OCI-LY1 (cell line): ENCODE results near the gene ZNF385D.

Source experiments
- EZH2 ChIP-seq: fragments of 200-600 bp; sonication (generic), shearing (Covaris generic); IDR thresholded peaks from 2 replicates; pipeline ENCODE4 v1.8.0; 2017; ENCODE audit warnings: borderline replicate concordance, mixed run types, mild to moderate bottlenecking, antibody characterized with exemption, low read length, moderate library complexity, mixed read lengths
- TF ChIP-seq, protein P1 (sequence below): fragments of 200-600 bp; sonication (generic), shearing (Covaris generic); IDR thresholded peaks from 2 replicates; pipeline ENCODE4 v1.5.1; 2017; ENCODE audit warnings: mild to moderate bottlenecking, antibody characterized with exemption, low read length, moderate library complexity, mixed read lengths

DNA sequence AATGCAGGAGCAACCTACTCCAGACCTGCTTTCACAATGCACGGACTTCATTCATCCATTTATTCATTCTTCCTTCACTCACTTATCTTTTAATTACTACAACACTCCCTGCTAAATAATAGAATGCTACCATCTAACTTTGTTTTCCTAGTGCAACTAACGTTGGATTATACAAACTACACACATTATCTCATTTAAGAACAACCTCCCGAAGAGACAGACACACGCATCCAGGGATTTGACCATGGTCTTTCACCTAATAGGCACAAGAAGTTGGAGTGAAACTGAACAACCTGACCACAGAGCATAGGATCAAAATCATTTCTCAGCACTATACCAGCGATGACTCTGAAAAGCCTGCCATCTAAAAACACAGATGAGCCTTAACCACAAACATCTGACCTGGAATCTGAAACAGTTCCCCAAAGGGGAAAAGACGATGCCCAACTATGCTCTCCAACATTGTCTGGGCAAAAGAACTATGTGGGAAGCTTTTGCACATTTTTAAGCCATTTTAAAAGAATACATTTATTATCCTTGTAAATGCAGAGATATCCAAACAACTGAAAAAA is 21.0 kb downstream of the ZNF385D start:
- TF ChIP-seq, protein P1, sequence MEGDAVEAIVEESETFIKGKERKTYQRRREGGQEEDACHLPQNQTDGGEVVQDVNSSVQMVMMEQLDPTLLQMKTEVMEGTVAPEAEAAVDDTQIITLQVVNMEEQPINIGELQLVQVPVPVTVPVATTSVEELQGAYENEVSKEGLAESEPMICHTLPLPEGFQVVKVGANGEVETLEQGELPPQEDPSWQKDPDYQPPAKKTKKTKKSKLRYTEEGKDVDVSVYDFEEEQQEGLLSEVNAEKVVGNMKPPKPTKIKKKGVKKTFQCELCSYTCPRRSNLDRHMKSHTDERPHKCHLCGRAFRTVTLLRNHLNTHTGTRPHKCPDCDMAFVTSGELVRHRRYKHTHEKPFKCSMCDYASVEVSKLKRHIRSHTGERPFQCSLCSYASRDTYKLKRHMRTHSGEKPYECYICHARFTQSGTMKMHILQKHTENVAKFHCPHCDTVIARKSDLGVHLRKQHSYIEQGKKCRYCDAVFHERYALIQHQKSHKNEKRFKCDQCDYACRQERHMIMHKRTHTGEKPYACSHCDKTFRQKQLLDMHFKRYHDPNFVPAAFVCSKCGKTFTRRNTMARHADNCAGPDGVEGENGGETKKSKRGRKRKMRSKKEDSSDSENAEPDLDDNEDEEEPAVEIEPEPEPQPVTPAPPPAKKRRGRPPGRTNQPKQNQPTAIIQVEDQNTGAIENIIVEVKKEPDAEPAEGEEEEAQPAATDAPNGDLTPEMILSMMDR = no peak
- TF ChIP-seq EZH2 = no peak
